Astrocyte of the cerebellum (primary cell): ENCODE results near the gene CYP26C1.

Experiments used
- DNase-seq: peaks from one replicate; pipeline ENCODE4 v3.0.0-alpha.2; 2011; ENCODE audit warnings: low read depth
- H3K4me3 ChIP-seq: 2 replicates; pipeline ENCODE4 v1.5.1; 2011; ENCODE audit warnings: mild to moderate bottlenecking, low read depth, low read length, moderate library complexity
- CTCF ChIP-seq: IDR thresholded peaks from 2 replicates; pipeline ENCODE4 v1.5.1; 2012; ENCODE audit warnings: low read length, low read depth, moderate library complexity, mild to moderate bottlenecking; ENCODE audit errors: missing control alignments
- in situ Hi-C: cut with HindIII; loops from 2 replicates; pipeline ENCODE4 v1.10.0; 2017; ENCODE audit warnings: low sequenced_read_pairs

CYP26C1 gene

GRCh38 chr10:93059975-93060886 is at the start of gene CYP26C1:
Gene CYP26C1, plus strand, starts transcription at chr10:93060798. Its CDS starts 466 bp downstream, at chr10:93061264.
- no peak for TF ChIP-seq CTCF
- no peak for DNase-seq
- in situ Hi-C loops: no loop called here
- H3K4me3 ChIP-seq: peak within 1 kb of the TSS; percentile 7

GRCh38 chr10:93015722-93016121 is 44.9 kb upstream of the CYP26C1 start:
- in situ Hi-C loops: no loop called here
- H3K4me3 ChIP-seq: no peak overlapping the region
- TF ChIP-seq CTCF: no peak
- DNase-seq: no peak

GRCh38 chr10:93023013-93023650 is 37.5 kb upstream of the CYP26C1 start:
- in situ Hi-C loops: no loop called here

GRCh38 chr10:93026072-93026471 is 34.5 kb upstream of the CYP26C1 start:
- in situ Hi-C loops: no loop called here
- H3K4me3 ChIP-seq: no peak overlapping the region
- DNase-seq: no peak
- no peak for TF ChIP-seq CTCF

More at GRCh38 chr10:93023013-93023650, 37.5 kb upstream of the CYP26C1 start:
- no peak for TF ChIP-seq CTCF
- no peak overlapping the region for H3K4me3 ChIP-seq
- no peak for DNase-seq

GRCh38 chr10:93027508-93027907 is 33.1 kb upstream of the CYP26C1 start:
- H3K4me3 ChIP-seq: no peak overlapping the region
- DNase-seq: no peak
- in situ Hi-C loops: no loop called here
- no peak for TF ChIP-seq CTCF

GRCh38 chr10:93028883-93029282 is 31.7 kb upstream of the CYP26C1 start:
- no peak for DNase-seq
- in situ Hi-C loops: no loop called here
- TF ChIP-seq CTCF: no peak
- H3K4me3 ChIP-seq: no peak overlapping the region
